ENCODE measurements around the gene WHRN. TPM values are rescaled to one million over a fixed set of nuclear protein-coding genes. Genes with fewer than 3 reads are reported as not detected.

The WHRN gene
- total RNA-seq, 1 donor from 2014 or later = 1.1 TPM

DNA sequence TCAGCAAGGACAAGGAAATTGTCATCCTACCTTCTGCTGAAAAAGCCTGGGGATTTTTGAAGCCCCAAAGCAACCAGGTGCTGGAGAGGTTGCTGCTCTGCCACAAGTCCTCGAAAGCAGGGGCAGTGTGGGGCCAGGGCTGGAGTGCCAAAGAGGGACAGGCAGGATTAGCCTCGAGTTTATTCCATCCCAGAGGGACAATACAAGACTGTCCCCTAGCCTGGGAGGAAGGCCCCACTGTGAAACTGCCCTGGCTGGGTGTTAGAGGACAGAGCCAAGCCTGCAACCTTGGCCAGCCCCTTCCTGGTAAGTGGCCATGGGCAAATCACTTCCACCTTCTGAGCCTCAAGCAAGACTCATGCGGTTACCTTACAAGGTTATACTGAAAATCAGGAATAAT is 55.1 kb downstream of the WHRN start:
- H3K36me3 ChIP-seq = no peaks in the 10 kb centered on the region
- Mint-ChIP-seq H3K4me1 (peaks cover 8% of the 10 kb centered on the region), H3K27me3 (ENCODE audit: insufficient read depth, low read depth) (no peaks in the 10 kb centered on the region), H3K9me3 (no peaks in the 10 kb centered on the region), H3K4me3 (no peak overlapping the region), H3K36me3 (peaks cover 2% of the 10 kb centered on the region), H3K27ac (no peak overlapping the region)
- no peaks in the 10 kb centered on the region for H3K9me3 ChIP-seq (ENCODE audit: low read depth)
- no peak overlapping the region for H3K9ac ChIP-seq
- no peaks in the 10 kb centered on the region for H4K20me1 ChIP-seq (ENCODE audit: low read depth)
- TF ChIP-seq, protein P1, sequence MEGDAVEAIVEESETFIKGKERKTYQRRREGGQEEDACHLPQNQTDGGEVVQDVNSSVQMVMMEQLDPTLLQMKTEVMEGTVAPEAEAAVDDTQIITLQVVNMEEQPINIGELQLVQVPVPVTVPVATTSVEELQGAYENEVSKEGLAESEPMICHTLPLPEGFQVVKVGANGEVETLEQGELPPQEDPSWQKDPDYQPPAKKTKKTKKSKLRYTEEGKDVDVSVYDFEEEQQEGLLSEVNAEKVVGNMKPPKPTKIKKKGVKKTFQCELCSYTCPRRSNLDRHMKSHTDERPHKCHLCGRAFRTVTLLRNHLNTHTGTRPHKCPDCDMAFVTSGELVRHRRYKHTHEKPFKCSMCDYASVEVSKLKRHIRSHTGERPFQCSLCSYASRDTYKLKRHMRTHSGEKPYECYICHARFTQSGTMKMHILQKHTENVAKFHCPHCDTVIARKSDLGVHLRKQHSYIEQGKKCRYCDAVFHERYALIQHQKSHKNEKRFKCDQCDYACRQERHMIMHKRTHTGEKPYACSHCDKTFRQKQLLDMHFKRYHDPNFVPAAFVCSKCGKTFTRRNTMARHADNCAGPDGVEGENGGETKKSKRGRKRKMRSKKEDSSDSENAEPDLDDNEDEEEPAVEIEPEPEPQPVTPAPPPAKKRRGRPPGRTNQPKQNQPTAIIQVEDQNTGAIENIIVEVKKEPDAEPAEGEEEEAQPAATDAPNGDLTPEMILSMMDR (IDR thresholded peaks at IDR 0.05) = no peak
- TF ChIP-seq EZH2phosphoT487 (IDR thresholded peaks at IDR 0.05) (no peak), EZH2 (IDR thresholded peaks at IDR 0.05) (no peak)
- H3K4me2 ChIP-seq = no peak overlapping the region
- no peak for DNase-seq (ENCODE audit: low spot score)
- H3F3A ChIP-seq (ENCODE audit: low read depth) = no peaks in the 10 kb centered on the region
- no peaks in the 10 kb centered on the region for H3K4me1 ChIP-seq
- no peak overlapping the region for H3K27ac ChIP-seq
- no peaks in the 10 kb centered on the region for H3K79me2 ChIP-seq (ENCODE audit: low read depth)
- no peak overlapping the region for H3K4me3 ChIP-seq
- no peaks in the 10 kb centered on the region for H3K27me3 ChIP-seq
- no peak overlapping the region for H2AFZ ChIP-seq (replicated peaks)

DNA sequence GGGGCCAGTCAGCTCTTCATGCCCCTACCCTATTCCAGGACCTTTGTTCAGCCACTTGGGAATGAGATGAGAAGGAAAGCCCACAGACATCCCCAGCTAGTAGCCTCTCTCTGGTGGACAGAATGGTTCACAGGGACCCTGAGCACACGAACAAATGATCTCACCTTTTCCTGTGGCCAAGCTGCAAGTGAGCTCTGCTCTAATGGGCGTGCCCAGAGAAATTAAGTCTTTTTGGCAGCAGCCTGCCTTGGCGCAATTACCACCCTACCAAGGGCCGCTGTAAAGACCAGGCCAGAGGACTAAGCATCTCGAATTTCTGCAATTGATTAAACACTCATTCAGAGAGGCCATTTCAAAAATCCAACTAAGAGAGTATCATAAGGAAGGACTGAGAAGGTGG is 56.0 kb downstream of the WHRN start:
- Histone ChIP-seq H3K9ac (no peak overlapping the region), H3K36me3 (no peaks in the 10 kb centered on the region), H2AFZ (replicated peaks) (no peak overlapping the region), H3K4me1 (no peaks in the 10 kb centered on the region), H3K27ac (no peak overlapping the region), H3K4me3 (no peak overlapping the region), H3K27me3 (no peaks in the 10 kb centered on the region), H4K20me1 (ENCODE audit: low read depth) (no peaks in the 10 kb centered on the region), H3K79me2 (ENCODE audit: low read depth) (no peaks in the 10 kb centered on the region), H3K4me2 (no peak overlapping the region), H3K9me3 (ENCODE audit: low read depth) (no peaks in the 10 kb centered on the region), H3F3A (ENCODE audit: low read depth) (no peaks in the 10 kb centered on the region)
- Mint-ChIP-seq H3K36me3 (peaks cover 2% of the 10 kb centered on the region), H3K4me3 (no peak overlapping the region), H3K27me3 (ENCODE audit: insufficient read depth, low read depth) (no peaks in the 10 kb centered on the region), H3K9me3 (no peaks in the 10 kb centered on the region), H3K27ac (no peak overlapping the region), H3K4me1 (peaks cover 8% of the 10 kb centered on the region)
- TF ChIP-seq, protein P1 (IDR thresholded peaks at IDR 0.05) = no peak
- TF ChIP-seq EZH2 (IDR thresholded peaks at IDR 0.05) (no peak), EZH2phosphoT487 (IDR thresholded peaks at IDR 0.05) (no peak)
- DNase-seq (ENCODE audit: low spot score) = no peak

DNA sequence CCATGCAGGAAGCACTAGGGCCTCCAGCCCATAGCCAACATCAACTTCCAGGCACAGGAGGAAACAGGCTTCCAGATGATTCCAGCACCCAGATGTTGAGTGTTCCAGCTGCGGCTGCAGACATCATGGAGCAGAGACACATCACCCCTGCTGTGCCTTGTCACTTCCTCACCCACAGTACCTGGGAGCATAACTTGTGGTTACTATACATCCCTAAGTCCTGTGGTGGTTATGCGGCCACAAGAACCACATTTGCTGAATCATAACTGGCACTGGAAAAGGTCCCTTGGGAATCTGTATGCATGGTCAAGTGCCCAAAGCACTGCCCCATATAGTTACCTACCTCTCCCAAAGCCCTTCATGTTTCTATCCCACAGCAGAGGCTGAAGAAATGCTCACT is 56.6 kb downstream of the WHRN start:
- Mint-ChIP-seq H3K9me3 (no peaks in the 10 kb centered on the region), H3K27ac (no peak overlapping the region), H3K4me1 (peaks cover 8% of the 10 kb centered on the region), H3K27me3 (ENCODE audit: insufficient read depth, low read depth) (no peaks in the 10 kb centered on the region), H3K4me3 (no peak overlapping the region), H3K36me3 (peaks cover 2% of the 10 kb centered on the region)
- H3K36me3 ChIP-seq = no peaks in the 10 kb centered on the region
- DNase-seq (ENCODE audit: low spot score) = no peak
- H2AFZ ChIP-seq (replicated peaks) = no peak overlapping the region
- no peaks in the 10 kb centered on the region for H3K79me2 ChIP-seq (ENCODE audit: low read depth)
- TF ChIP-seq EZH2phosphoT487 (IDR thresholded peaks at IDR 0.05) = no peak
- TF ChIP-seq, protein P1 (IDR thresholded peaks at IDR 0.05) = no peak
- TF ChIP-seq EZH2 (IDR thresholded peaks at IDR 0.05) = no peak
- no peak overlapping the region for H3K4me3 ChIP-seq
- no peaks in the 10 kb centered on the region for H3K27me3 ChIP-seq
- no peaks in the 10 kb centered on the region for H4K20me1 ChIP-seq (ENCODE audit: low read depth)
- H3K9ac ChIP-seq = no peak overlapping the region
- no peaks in the 10 kb centered on the region for H3K9me3 ChIP-seq (ENCODE audit: low read depth)
- no peaks in the 10 kb centered on the region for H3F3A ChIP-seq (ENCODE audit: low read depth)
- no peaks in the 10 kb centered on the region for H3K4me1 ChIP-seq
- no peak overlapping the region for H3K27ac ChIP-seq
- H3K4me2 ChIP-seq = no peak overlapping the region
